GM12878 (cell line): ENCODE measurements around the gene TMEM150B. TPM values are rescaled to one million over a fixed set of nuclear protein-coding genes. Genes with fewer than 3 reads are reported as not detected.

ENCODE experiments used
- ATAC-seq: fragments of 200-7000 bp; cut with Tn5 transposase; 3 replicates; pipeline ENCODE4 v1.9.1; 2020; ENCODE audit warnings: mild to moderate bottlenecking, moderate library complexity
- BruUV-seq: library from RNA; stranded (reverse); fragments of 400-500 nt; replicated peaks from 2 replicates; lab custom pipeline; 2021; lab: Mats Ljungman, UMichigan
- CTCF ChIA-PET: fragments of 300-600 bp; sonication (Branson Sonifier 250); formaldehyde crosslinking; extraction: SDS; loops from one replicate; lab custom pipeline; 2021; ENCODE audit warnings: inconsistent platforms; lab: Yijun Ruan, JAX
- POLR2A ChIA-PET: fragments of 350-600 bp; formaldehyde crosslinking; extraction: SDS; loops from one replicate; lab custom pipeline; 2021; ENCODE audit warnings: inconsistent platforms; lab: Charles Lee
- RAD21 ChIA-PET: fragments of 300-600 bp; sonication (Branson Sonifier 250); formaldehyde crosslinking; loops from one replicate; lab custom pipeline; 2023; ENCODE audit warnings: antibody characterized with exemption; ENCODE audit not compliant: unreplicated experiment; lab: Charles Lee
- SMC1A ChIA-PET: fragments of 300-600 bp; sonication (Branson Sonifier 250); formaldehyde crosslinking; loops from one replicate; lab custom pipeline; 2023; ENCODE audit not compliant: unreplicated experiment, uncharacterized antibody; lab: Charles Lee
- DNase-seq: peaks from one replicate; pipeline ENCODE4 v3.0.0-alpha.2; 2011; ENCODE audit warnings: low read depth, low spot score
- FAIRE-seq: peaks from 3 replicates; lab custom pipeline; 2011; peaks lifted over from hg19 to GRCh38; lab: Jason Lieb, UNC
- H2AFZ ChIP-seq: 2 replicates; pipeline ENCODE4 v1.6.0; 2011; ENCODE audit warnings: low read depth, low read length, control low read depth; ENCODE audit not compliant: control insufficient read depth
- H3K27ac ChIP-seq: 2 replicates; pipeline ENCODE4 v1.5.1; 2011; ENCODE audit warnings: control low read depth; ENCODE audit not compliant: control insufficient read depth, insufficient read depth
- H3K27me3 ChIP-seq, 2 experiments: replicated peaks in 1 of 2; 2 replicates each; pipeline versions ENCODE4 v1.6.0 to v1.6.1; 2011; ENCODE audit warnings: low read length in 1 of 2; ENCODE audit not compliant: control insufficient read depth in 2 of 2, insufficient read depth in 2 of 2
- H3K36me3 ChIP-seq, 2 experiments: 2 replicates each; pipeline ENCODE4 v1.5.1; 2011; ENCODE audit warnings: low read length in 1 of 2; ENCODE audit not compliant: control insufficient read depth in 2 of 2, insufficient read depth in 2 of 2
- H3K4me1 ChIP-seq: 2 replicates; pipeline ENCODE4 v1.6.1; 2011; ENCODE audit warnings: mild to moderate bottlenecking, low read length, moderate library complexity, mixed read lengths; ENCODE audit not compliant: control insufficient read depth, insufficient read depth
- H3K4me2 ChIP-seq: 2 replicates; pipeline ENCODE4 v1.6.0; 2011; ENCODE audit warnings: control low read depth; ENCODE audit not compliant: control insufficient read depth, insufficient read depth
- H3K4me3 ChIP-seq: fragments of 200-600 bp; sonication (generic); 2 replicates; pipeline ENCODE4 v1.5.1; 2016
- H3K79me2 ChIP-seq: 2 replicates; pipeline ENCODE4 v1.6.0; 2011; ENCODE audit warnings: low read length; ENCODE audit not compliant: control insufficient read depth, insufficient read depth
- H3K9ac ChIP-seq: 2 replicates; pipeline ENCODE4 v1.8.0; 2011; ENCODE audit warnings: low read length, control low read depth, mixed read lengths; ENCODE audit not compliant: control insufficient read depth, insufficient read depth
- H3K9me3 ChIP-seq: replicated peaks from 3 replicates; pipeline ENCODE4 v1.5.1; 2011; ENCODE audit warnings: mild to moderate bottlenecking, low read length; ENCODE audit not compliant: control insufficient read depth, insufficient read depth
- H4K20me1 ChIP-seq: 2 replicates; pipeline ENCODE4 v1.6.0; 2011; ENCODE audit not compliant: control insufficient read depth, insufficient read depth
- BACH1 ChIP-seq: fragments of 450-650 bp; IDR thresholded peaks from 2 replicates; pipeline ENCODE4 v1.6.1; 2017; ENCODE audit warnings: mild to moderate bottlenecking, borderline replicate concordance
- CEBPB ChIP-seq, 2 experiments: fragments of 150-350 bp in 1 of 2; IDR thresholded peaks; 2 replicates each; pipeline ENCODE4 v1.6.1; 2012 to 2014; ENCODE audit warnings: low read depth in 2 of 2, low read length in 2 of 2, borderline replicate concordance in 1 of 2, inconsistent platforms in 1 of 2
- DPF2 ChIP-seq: fragments of 450-650 bp; IDR thresholded peaks from 2 replicates; pipeline ENCODE4 v1.6.1; 2017; ENCODE audit warnings: mild to moderate bottlenecking
- GATAD2B ChIP-seq: fragments of 450-650 bp; conservative IDR thresholded peaks from 2 replicates; pipeline ENCODE4 v1.6.1; 2017; ENCODE audit warnings: low read depth, mild to moderate bottlenecking, moderate library complexity
- PBX3 ChIP-seq: IDR thresholded peaks from 2 replicates; pipeline ENCODE4 v1.6.1; 2011; ENCODE audit warnings: mild to moderate bottlenecking, low read depth, low read length, moderate library complexity; ENCODE audit not compliant: insufficient replicate concordance
- SREBF2 ChIP-seq: IDR thresholded peaks from 2 replicates; pipeline ENCODE4 v1.6.1; 2012; ENCODE audit warnings: mild to moderate bottlenecking, low read length
- STAT3 ChIP-seq: IDR thresholded peaks from 2 replicates; pipeline ENCODE4 v1.6.1; 2011; ENCODE audit warnings: low read depth, low read length, improper control_type of control experiment
- WGBS: methylation state at CpG from one replicate; pipeline ENCODE4 v1.1.6; 2016; ENCODE audit warnings: low lambda C conversion rate; ENCODE audit not compliant: insufficient replicate concordance, insufficient coverage; ENCODE audit errors: missing lambda C conversion rate; 5-methylcytosine and 5-hydroxymethylcytosine counted together
- in situ Hi-C: fragments of 300-500 bp; cut with MboI; formaldehyde crosslinking; loops from 9 replicates; pipeline ENCODE4 v1.14.3; 2018; ENCODE audit warnings: mixed read lengths
- intact Hi-C: fragments of 100-400 bp; cut with micrococcal nuclease; formaldehyde crosslinking; loops from one replicate; pipeline ENCODE4 v1.14.2; 2022; ENCODE audit not compliant: unreplicated experiment
- polyA plus RNA-seq, 11 experiments: library from polyadenylated mRNA; depleted of rRNA in 4 of 11; unstranded in 6 of 11; stranded (reverse) in 5 of 11; fragments of >200 nt; fragmentation: Nextera tagmentation in 4 of 11; fragmentation: Illumina TruSeq in 1 of 11; extraction: Ambion mirVana in 4 of 11; extraction: Trizol in 1 of 11; gene quantifications; 1 replicate in 1 of 11; 2 replicates in 10 of 11; pipeline versions ENCODE4 v1.2.1 to v1.2.3, GENCODE V29; 2011 to 2016; ENCODE audit warnings: inconsistent platforms in 2 of 11, missing spikeins in 2 of 11, low read depth in 1 of 11
- total RNA-seq, 4 experiments: library from RNA; depleted of rRNA in 3 of 4; stranded (reverse); fragments of >200 nt in 3 of 4; fragmentation: Illumina TruSeq in 1 of 4; extraction: Trizol in 1 of 4; gene quantifications; 2 replicates each; pipeline versions ENCODE4 v1.2.1 to v1.2.3, GENCODE V29; 2013 to 2021
- TF ChIP-seq, protein P1 (sequence below): fragments of 450-650 bp; IDR thresholded peaks from 2 replicates; pipeline ENCODE4 v1.6.1; 2017; ENCODE audit warnings: borderline replicate concordance
- TF ChIP-seq, protein P2 (sequence below): IDR thresholded peaks from 2 replicates; pipeline ENCODE4 v1.6.1; 2012; ENCODE audit warnings: mild to moderate bottlenecking, low read depth, low read length

The TMEM150B gene
- total and polyA plus RNA-seq, 10 of the 15 experiments (the other 5 are each of a cell fraction or from before 2014, with no cell fraction given): 0.09 to 0.23 (median 0.18) TPM; not detected in 6

DNA sequence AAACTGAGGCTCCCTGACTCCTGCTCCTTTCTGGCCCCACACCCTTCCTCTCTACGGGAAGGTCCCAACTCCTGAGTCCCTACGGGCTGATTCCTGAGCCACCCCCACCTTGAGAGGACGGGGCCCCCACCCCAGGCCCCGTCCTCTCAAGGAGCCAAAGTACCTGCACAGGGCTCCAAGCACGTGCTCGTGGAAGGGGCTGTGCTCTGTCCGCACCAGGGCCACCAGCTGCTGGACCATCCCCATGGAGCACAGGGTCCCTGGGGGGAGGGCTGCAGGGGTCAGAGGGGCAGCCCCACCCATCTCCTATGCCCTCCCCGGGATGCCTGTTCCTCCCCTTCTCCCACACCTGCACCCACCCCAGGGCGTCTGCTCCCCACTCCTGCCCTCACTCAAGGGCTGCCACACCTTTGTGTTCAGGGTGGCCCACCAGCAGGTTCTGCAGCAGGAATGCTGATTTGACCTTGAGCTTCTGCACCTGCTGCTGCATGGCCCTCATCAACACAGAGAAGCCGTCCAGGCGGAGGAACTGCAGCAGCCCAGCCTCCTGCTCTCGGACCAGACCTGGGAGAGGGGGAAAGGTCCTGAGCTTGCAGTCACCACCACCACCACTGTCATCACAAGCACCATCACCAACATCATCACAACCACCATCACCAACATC, 59.3 kb downstream of the TMEM150B start (continued):
- TF ChIP-seq, protein P1, sequence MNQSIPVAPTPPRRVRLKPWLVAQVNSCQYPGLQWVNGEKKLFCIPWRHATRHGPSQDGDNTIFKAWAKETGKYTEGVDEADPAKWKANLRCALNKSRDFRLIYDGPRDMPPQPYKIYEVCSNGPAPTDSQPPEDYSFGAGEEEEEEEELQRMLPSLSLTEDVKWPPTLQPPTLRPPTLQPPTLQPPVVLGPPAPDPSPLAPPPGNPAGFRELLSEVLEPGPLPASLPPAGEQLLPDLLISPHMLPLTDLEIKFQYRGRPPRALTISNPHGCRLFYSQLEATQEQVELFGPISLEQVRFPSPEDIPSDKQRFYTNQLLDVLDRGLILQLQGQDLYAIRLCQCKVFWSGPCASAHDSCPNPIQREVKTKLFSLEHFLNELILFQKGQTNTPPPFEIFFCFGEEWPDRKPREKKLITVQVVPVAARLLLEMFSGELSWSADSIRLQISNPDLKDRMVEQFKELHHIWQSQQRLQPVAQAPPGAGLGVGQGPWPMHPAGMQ: no peak

DNA sequence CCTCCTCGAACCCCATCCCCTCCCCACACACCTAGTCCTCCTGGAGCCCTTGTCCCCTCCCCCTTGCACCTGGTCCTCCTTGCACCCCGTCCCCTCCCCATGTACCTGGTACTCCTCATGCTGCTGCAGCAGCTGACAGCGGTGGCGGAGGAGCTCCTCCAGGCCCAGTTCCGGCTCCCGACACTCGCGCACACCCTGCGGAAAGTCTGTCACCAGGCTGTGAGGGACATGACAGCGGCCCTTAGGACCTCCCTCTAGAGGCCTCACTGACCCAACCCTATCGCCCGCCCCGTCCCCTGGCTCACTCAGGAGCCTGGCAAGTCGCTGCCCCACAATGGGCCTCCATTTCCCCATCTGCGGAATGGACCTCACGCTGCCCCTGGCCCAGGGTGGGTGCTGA, 60.0 kb downstream of the TMEM150B start:
- RAD21 ChIA-PET: no interaction called here
- intact Hi-C loops (no loop called here), in situ Hi-C loops (no loop called here)
- BruUV-seq: no TSS peak
- Histone ChIP-seq H3K4me3 (no peak overlapping the region), H3K4me2 (no peak overlapping the region), H3K27me3 (no peaks in the 10 kb centered on the region), H3K9ac (no peak overlapping the region), H3K27ac (no peak overlapping the region), H3K36me3 (no peaks in the 10 kb centered on the region; a peak in 1 of 4 replicates), H3K9me3 (no peaks in the 10 kb centered on the region; the same call in 2 of the 3 replicates), H3K4me1 (no peaks in the 10 kb centered on the region), H2AFZ (no peak overlapping the region), H4K20me1 (no peaks in the 10 kb centered on the region), H3K79me2 (no peaks in the 10 kb centered on the region)
- WGBS: 77% methylated on average over 10 of the region's 16 CpGs
- no peak for TF ChIP-seq CEBPB (IDR thresholded peaks at IDR 0.05; ENCODE audit: borderline replicate concordance in 1 of 2, low read depth in 2 of 2, low read length in 2 of 2)
- no peak for TF ChIP-seq BACH1
- no peak for TF ChIP-seq PBX3
- TF ChIP-seq, protein P2, sequence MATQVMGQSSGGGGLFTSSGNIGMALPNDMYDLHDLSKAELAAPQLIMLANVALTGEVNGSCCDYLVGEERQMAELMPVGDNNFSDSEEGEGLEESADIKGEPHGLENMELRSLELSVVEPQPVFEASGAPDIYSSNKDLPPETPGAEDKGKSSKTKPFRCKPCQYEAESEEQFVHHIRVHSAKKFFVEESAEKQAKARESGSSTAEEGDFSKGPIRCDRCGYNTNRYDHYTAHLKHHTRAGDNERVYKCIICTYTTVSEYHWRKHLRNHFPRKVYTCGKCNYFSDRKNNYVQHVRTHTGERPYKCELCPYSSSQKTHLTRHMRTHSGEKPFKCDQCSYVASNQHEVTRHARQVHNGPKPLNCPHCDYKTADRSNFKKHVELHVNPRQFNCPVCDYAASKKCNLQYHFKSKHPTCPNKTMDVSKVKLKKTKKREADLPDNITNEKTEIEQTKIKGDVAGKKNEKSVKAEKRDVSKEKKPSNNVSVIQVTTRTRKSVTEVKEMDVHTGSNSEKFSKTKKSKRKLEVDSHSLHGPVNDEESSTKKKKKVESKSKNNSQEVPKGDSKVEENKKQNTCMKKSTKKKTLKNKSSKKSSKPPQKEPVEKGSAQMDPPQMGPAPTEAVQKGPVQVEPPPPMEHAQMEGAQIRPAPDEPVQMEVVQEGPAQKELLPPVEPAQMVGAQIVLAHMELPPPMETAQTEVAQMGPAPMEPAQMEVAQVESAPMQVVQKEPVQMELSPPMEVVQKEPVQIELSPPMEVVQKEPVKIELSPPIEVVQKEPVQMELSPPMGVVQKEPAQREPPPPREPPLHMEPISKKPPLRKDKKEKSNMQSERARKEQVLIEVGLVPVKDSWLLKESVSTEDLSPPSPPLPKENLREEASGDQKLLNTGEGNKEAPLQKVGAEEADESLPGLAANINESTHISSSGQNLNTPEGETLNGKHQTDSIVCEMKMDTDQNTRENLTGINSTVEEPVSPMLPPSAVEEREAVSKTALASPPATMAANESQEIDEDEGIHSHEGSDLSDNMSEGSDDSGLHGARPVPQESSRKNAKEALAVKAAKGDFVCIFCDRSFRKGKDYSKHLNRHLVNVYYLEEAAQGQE: no peak
- no peak for TF ChIP-seq GATAD2B
- no peak for TF ChIP-seq SREBF2
- no peak for TF ChIP-seq STAT3
- TF ChIP-seq DPF2: no peak
- POLR2A ChIA-PET: no interaction called here
- no peak for FAIRE-seq
- ATAC-seq: no peak
- no peak for DNase-seq
- SMC1A ChIA-PET: no interaction called here
- CTCF ChIA-PET: no interaction called here
